A549 (cell line): ENCODE results near the gene ZNF628. TPM values are rescaled to one million over a fixed set of nuclear protein-coding genes. Genes with fewer than 3 reads are reported as not detected.

Experiments
- ATOH8 ChIP-seq: fragments of 250-450 bp; sonication (Bioruptor Pico); IDR thresholded peaks from 2 replicates; pipeline ENCODE4 v1.5.0; 2020; ENCODE audit warnings: low read depth, mild to moderate bottlenecking, moderate library complexity
- CBX2 ChIP-seq: fragments of 200-600 bp; sonication (generic); IDR thresholded peaks from 2 replicates; pipeline ENCODE4 v1.6.1; 2016; ENCODE audit warnings: low read depth, mild to moderate bottlenecking, borderline replicate concordance
- CEBPB ChIP-seq, 2 experiments: fragments of >200 bp in 1 of 2; sonication (Bioruptor Twin) in 1 of 2; formaldehyde crosslinking in 1 of 2; IDR thresholded peaks; 2 replicates each; pipeline ENCODE4 v1.6.1; 2012 to 2016
- CHD4 ChIP-seq: fragments of 200-600 bp; sonication (generic); IDR thresholded peaks from 2 replicates; pipeline ENCODE4 v1.6.1; 2016; ENCODE audit warnings: antibody characterized with exemption, mild to moderate bottlenecking, borderline replicate concordance
- CTCF ChIP-seq: fragments of >200 bp; sonication (Bioruptor Twin); formaldehyde crosslinking; IDR thresholded peaks from 3 replicates; pipeline ENCODE4 v1.5.1; 2016
- E2F6 ChIP-seq: IDR thresholded peaks from 2 replicates; pipeline ENCODE4 v1.6.1; 2012; ENCODE audit warnings: low read depth, borderline replicate concordance
- EHF ChIP-seq: fragments of 250-450 bp; sonication (Bioruptor Pico); IDR thresholded peaks from 2 replicates; pipeline ENCODE4 v1.5.0; 2020; ENCODE audit warnings: mild to moderate bottlenecking
- EP300 ChIP-seq, 2 experiments: fragments of >200 bp; sonication (Bioruptor Twin); formaldehyde crosslinking; IDR thresholded peaks; 2 replicates in 1 of 2; 3 replicates in 1 of 2; pipeline ENCODE4 v1.6.1; 2016 to 2017
- FOSB ChIP-seq: fragments of 250-450 bp; sonication (Bioruptor Pico); IDR thresholded peaks from 2 replicates; pipeline ENCODE4 v1.5.0; 2020; ENCODE audit warnings: mild to moderate bottlenecking, moderate library complexity
- FOSL2 ChIP-seq, 2 experiments: fragments of 450-650 bp in 1 of 2; fragments of >200 bp in 1 of 2; sonication (Bioruptor Twin) in 1 of 2; formaldehyde crosslinking; IDR thresholded peaks; 2 replicates each; pipeline versions ENCODE4 v1.5.0 to v1.6.1; 2016 to 2020; ENCODE audit warnings: mild to moderate bottlenecking in 1 of 2, moderate library complexity in 1 of 2
- HEYL ChIP-seq: fragments of 250-450 bp; sonication (Bioruptor Pico); IDR thresholded peaks from 2 replicates; pipeline ENCODE4 v1.8.0; 2021; ENCODE audit warnings: mild to moderate bottlenecking, moderate library complexity
- HMGXB4 ChIP-seq: fragments of 250-450 bp; sonication (Bioruptor Pico); IDR thresholded peaks from 2 replicates; pipeline ENCODE4 v1.5.0; 2021; ENCODE audit warnings: mild to moderate bottlenecking, moderate library complexity, borderline replicate concordance
- JUN ChIP-seq, 2 experiments: fragments of >200 bp; sonication (Bioruptor Twin); formaldehyde crosslinking; IDR thresholded peaks; 2 replicates in 1 of 2; 3 replicates in 1 of 2; pipeline ENCODE4 v1.6.1; 2016 to 2017
- JUNB ChIP-seq: fragments of >200 bp; sonication (Bioruptor Twin); formaldehyde crosslinking; IDR thresholded peaks from 2 replicates; pipeline ENCODE4 v1.6.1; 2016
- KDM1A ChIP-seq: fragments of 200-600 bp; sonication (generic); IDR thresholded peaks from 2 replicates; pipeline ENCODE4 v1.6.1; 2016; ENCODE audit warnings: low read depth, mild to moderate bottlenecking
- MAFK ChIP-seq: fragments of 450-650 bp; IDR thresholded peaks from 2 replicates; pipeline ENCODE4 v1.6.1; 2014; ENCODE audit not compliant: partially characterized antibody
- MAZ ChIP-seq: fragments of 150-350 bp; IDR thresholded peaks from 2 replicates; pipeline ENCODE4 v1.6.1; 2014; ENCODE audit warnings: antibody characterized with exemption, low read depth, low read length, borderline replicate concordance
- MYC ChIP-seq: IDR thresholded peaks from 2 replicates; pipeline ENCODE4 v1.6.1; 2012; ENCODE audit warnings: mild to moderate bottlenecking, inconsistent platforms, low read length, improper control_type of control experiment, borderline replicate concordance
- NFE2L2 ChIP-seq: fragments of 150-350 bp; conservative IDR thresholded peaks from 2 replicates; pipeline ENCODE4 v1.6.1; 2014; ENCODE audit warnings: low read length
- NPAS2 ChIP-seq: fragments of 250-450 bp; sonication (Bioruptor Pico); IDR thresholded peaks from 2 replicates; pipeline ENCODE4 v1.8.0; 2022; ENCODE audit warnings: mild to moderate bottlenecking, moderate library complexity, borderline replicate concordance
- NR3C1 ChIP-seq: fragments of >200 bp; sonication (Bioruptor Twin); formaldehyde crosslinking; IDR thresholded peaks from 3 replicates; pipeline ENCODE4 v1.6.1; 2017
- PBX3 ChIP-seq: IDR thresholded peaks from 2 replicates; pipeline ENCODE4 v1.6.1; 2012
- PHF8 ChIP-seq: fragments of 200-600 bp; sonication (generic); IDR thresholded peaks from 2 replicates; pipeline ENCODE4 v1.6.1; 2016; ENCODE audit warnings: low read depth, mild to moderate bottlenecking, antibody characterized with exemption, moderate library complexity, borderline replicate concordance
- POLR2AphosphoS2 ChIP-seq: conservative IDR thresholded peaks from 2 replicates; pipeline ENCODE4 v1.6.1; 2012; ENCODE audit warnings: low read length, improper control_type of control experiment, inconsistent platforms
- RCOR1 ChIP-seq: fragments of 150-350 bp; IDR thresholded peaks from 2 replicates; pipeline ENCODE4 v1.6.1; 2014; ENCODE audit warnings: antibody characterized with exemption, low read length, low read depth
- RFX5 ChIP-seq: fragments of 450-650 bp; IDR thresholded peaks from 2 replicates; pipeline ENCODE4 v1.7.1; 2014; ENCODE audit warnings: antibody characterized with exemption, mild to moderate bottlenecking, moderate library complexity
- RNF2 ChIP-seq: fragments of 200-600 bp; sonication (generic); IDR thresholded peaks from 2 replicates; pipeline ENCODE4 v1.6.1; 2016; ENCODE audit warnings: low read depth, mild to moderate bottlenecking, antibody characterized with exemption, moderate library complexity, borderline replicate concordance
- SMC3 ChIP-seq: fragments of >200 bp; sonication (Bioruptor Twin); formaldehyde crosslinking; IDR thresholded peaks from 3 replicates; pipeline ENCODE4 v1.6.1; 2018; ENCODE audit warnings: inconsistent platforms
- TFCP2L1 ChIP-seq: fragments of 250-450 bp; sonication (Bioruptor Pico); IDR thresholded peaks from 2 replicates; pipeline ENCODE4 v1.5.0; 2021; ENCODE audit warnings: mild to moderate bottlenecking
- USF2 ChIP-seq: fragments of 450-650 bp; IDR thresholded peaks from 2 replicates; pipeline ENCODE4 v1.6.1; 2014; ENCODE audit warnings: antibody characterized with exemption
- ZC3H11A ChIP-seq: fragments of 450-650 bp; IDR thresholded peaks from 2 replicates; pipeline ENCODE4 v1.6.1; 2014; ENCODE audit warnings: antibody characterized with exemption, mild to moderate bottlenecking
- ZNF302 ChIP-seq: fragments of 250-450 bp; sonication (Bioruptor Pico); IDR thresholded peaks from 2 replicates; pipeline ENCODE4 v1.9.0; 2021; ENCODE audit warnings: inconsistent platforms, mild to moderate bottlenecking, moderate library complexity
- polyA plus RNA-seq, 4 experiments: library from polyadenylated mRNA; depleted of rRNA in 3 of 4; stranded (reverse); fragments of >200 nt; fragmentation: RNase III in 1 of 4; extraction: RNeasy Plus Mini Kit Qiagen cat#74134 plus additional on column Dnase treatment in 1 of 4; gene quantifications; 2 replicates in 3 of 4; 3 replicates in 1 of 4; pipeline ENCODE4 v1.2.3, GENCODE V29; 2011 to 2017

The ZNF628 gene
- polyA plus RNA-seq, 2 of the 4 experiments (the other 2 are of a cell fraction): 0.32 to 5.7 TPM

GRCh38 chr19:55526216-55527196 lies 50.1 kb downstream of the ZNF628 start (continued):
- TF ChIP-seq POLR2AphosphoS2 (no peak), RFX5 (0 out of 2 replicates have a peak, but pooled peaks have one; percentile 40), TFCP2L1 (CRISPR knock-in tag) (0 out of 2 replicates have a peak, but pooled peaks have one; percentile 59), ZNF302 (CRISPR knock-in tag) (peak; percentile 17; the same call in 1 of the 2 replicates), JUN (IDR thresholded peaks at IDR 0.05) (0 out of 5 replicates have a peak, but pooled peaks of 1 of the 2 experiments have one; percentile 37), PBX3 (peak; percentile 63), MAFK (no peak), CHD4 (no peak), KDM1A (peak; percentile 70), PHF8 (no peak), E2F6 (peak; percentile 99), FOSL2 (IDR thresholded peaks at IDR 0.05) (no peak), FOSL2 (CRISPR knock-in tag; IDR thresholded peaks at IDR 0.05) (peak; percentile 70), HEYL (CRISPR knock-in tag) (no peak), MYC (no peak), CEBPB (IDR thresholded peaks at IDR 0.05) (peak in 1 of 2 experiments; percentile 14; a peak in 1 of 4 replicates), SMC3 (peak; percentile 13; the same call in 1 of the 3 replicates), CTCF (no peak), HMGXB4 (CRISPR knock-in tag) (no peak), EP300 (IDR thresholded peaks at IDR 0.05) (peak in 1 of 2 experiments; percentile 43; a peak in 1 of 5 replicates), FOSB (0 out of 2 replicates have a peak, but pooled peaks have one; percentile 36), EHF (CRISPR knock-in tag) (peak; percentile 12), NFE2L2 (no peak), MAZ (peak; percentile 55; the same call in 1 of the 2 replicates), NR3C1 (no peak), ZC3H11A (no peak), USF2 (peak; percentile 15; the same call in 1 of the 2 replicates), CBX2 (no peak), RNF2 (no peak), RCOR1 (no peak), JUNB (no peak), NPAS2 (CRISPR knock-in tag) (peak; percentile 73), ATOH8 (CRISPR knock-in tag) (peak; percentile 58; the same call in 1 of the 2 replicates)
- TF ChIP-seq, all 56 proteins: peak for 25
